22Rv1 (cell line): Measurements from ENCODE around the gene GRIK4.

Experiments used
- H3K27ac ChIP-seq: fragments of 450-650 bp; 2 replicates; pipeline ENCODE4 v1.5.1; 2017
- CTCF ChIP-seq: fragments of 450-650 bp; IDR thresholded peaks from 2 replicates; pipeline ENCODE4 v1.5.1; 2017; ENCODE audit warnings: mild to moderate bottlenecking
- ZFX ChIP-seq: fragments of 450-650 bp; IDR thresholded peaks from 2 replicates; pipeline ENCODE4 v1.6.1; 2017; ENCODE audit warnings: antibody characterized with exemption, borderline replicate concordance

GRIK4 gene

GRCh38 chr11:121035169-121035755 is 523.7 kb downstream of the GRIK4 start:
- H3K27ac ChIP-seq, result no peak overlapping the region
- TF ChIP-seq ZFX (no peak), CTCF (no peak)

GRCh38 chr11:121035780-121036179 is 524.2 kb downstream of the GRIK4 start:
- TF ChIP-seq ZFX (no peak), CTCF (no peak)
- no peak overlapping the region for H3K27ac ChIP-seq

- TF ChIP-seq ZFX (no peak), CTCF (no peak)
- no peak overlapping the region for H3K27ac ChIP-seq
Measured at GRCh38 chr11:121037016-121037415, 525.5 kb downstream of the GRIK4 start.
